Endothelial cell of umbilical vein (primary cell): Measurements from ENCODE around the gene PSAP. TPM values are rescaled to one million over a fixed set of nuclear protein-coding genes. Genes with fewer than 3 reads are reported as not detected.

Source experiments
- BruUV-seq: library from RNA; stranded (reverse); fragments of 400-500 nt; replicated peaks from 2 replicates; lab custom pipeline; 2021; lab: Mats Ljungman, UMichigan
- CTCF ChIA-PET: fragments of 300-600, 350-600 bp; sonication (Branson Sonifier 250); formaldehyde crosslinking; loops from one replicate; lab custom pipeline; 2021; ENCODE audit warnings: antibody characterized with exemption, inconsistent platforms; lab: Charles Lee
- POLR2A ChIA-PET: fragments of 300-600, 350-600 bp; sonication (Branson Sonifier 250); formaldehyde crosslinking; loops from one replicate; lab custom pipeline; 2021; ENCODE audit warnings: antibody characterized with exemption, inconsistent platforms; lab: Charles Lee
- DNase-seq: peaks from one replicate; pipeline ENCODE4 v3.0.0-alpha.2; 2011; ENCODE audit warnings: low read depth, low spot score
- FAIRE-seq: peaks from 2 replicates; lab custom pipeline; 2011; peaks lifted over from hg19 to GRCh38; lab: Jason Lieb, UNC
- H2AFZ ChIP-seq: 2 replicates; pipeline ENCODE4 v1.6.0; 2012; ENCODE audit warnings: low read depth, low read length, control low read depth, inconsistent platforms
- H3K27ac ChIP-seq: 2 replicates; pipeline ENCODE4 v1.5.1; 2011; ENCODE audit warnings: low read depth, mild to moderate bottlenecking, control low read depth, low read length, moderate library complexity; ENCODE audit not compliant: insufficient read depth
- H3K27me3 ChIP-seq, 2 experiments: 2 replicates each; pipeline versions ENCODE4 v1.6.0 to v1.6.1; 2011; ENCODE audit warnings: low read length in 2 of 2, mixed read lengths in 1 of 2; ENCODE audit not compliant: control insufficient read depth in 2 of 2, insufficient read depth in 2 of 2
- H3K36me3 ChIP-seq, 2 experiments: 2 replicates in 1 of 2; 3 replicates in 1 of 2; pipeline ENCODE4 v1.5.1; 2011; ENCODE audit warnings: low read length in 2 of 2, mild to moderate bottlenecking in 1 of 2, moderate library complexity in 1 of 2; ENCODE audit not compliant: control insufficient read depth in 2 of 2, insufficient read depth in 2 of 2; ENCODE audit errors: extremely low read depth in 1 of 2
- H3K4me1 ChIP-seq: 3 replicates; pipeline ENCODE4 v1.5.1; 2011; ENCODE audit warnings: mild to moderate bottlenecking, low read length; ENCODE audit not compliant: control insufficient read depth, insufficient read depth; ENCODE audit errors: extremely low read depth
- H3K4me2 ChIP-seq: 2 replicates; pipeline ENCODE4 v1.6.1; 2011; ENCODE audit warnings: low read length, control low read depth, mixed read lengths; ENCODE audit not compliant: insufficient read depth
- H3K4me3 ChIP-seq, 3 experiments: fragments of 200-600 bp in 1 of 3; sonication (generic), shearing (Covaris generic) in 1 of 3; replicated peaks in 1 of 3; 2 replicates each; pipeline ENCODE4 v1.5.1; 2011 to 2016; ENCODE audit warnings: control low read depth in 3 of 3, low read length in 3 of 3, mild to moderate bottlenecking in 2 of 3, inconsistent platforms in 1 of 3, low read depth in 1 of 3, moderate library complexity in 1 of 3; ENCODE audit not compliant: insufficient read depth in 1 of 3
- H3K79me2 ChIP-seq: 2 replicates; pipeline ENCODE4 v1.6.0; 2012; ENCODE audit warnings: low read length, inconsistent platforms; ENCODE audit not compliant: control insufficient read depth, insufficient read depth
- H3K9ac ChIP-seq: replicated peaks from 2 replicates; pipeline ENCODE3; 2011; ENCODE audit warnings: low read length, control low read depth; ENCODE audit not compliant: insufficient read depth; ENCODE audit errors: extremely low read depth
- H3K9me1 ChIP-seq: replicated peaks from 3 replicates; pipeline ENCODE4 v1.6.0; 2011; ENCODE audit warnings: mild to moderate bottlenecking, low read length; ENCODE audit not compliant: control insufficient read depth, insufficient read depth; ENCODE audit errors: extremely low read depth
- H3K9me3 ChIP-seq: replicated peaks from 2 replicates; pipeline ENCODE4 v1.5.1; 2012; ENCODE audit warnings: low read length, inconsistent platforms; ENCODE audit not compliant: control insufficient read depth, insufficient read depth
- H4K20me1 ChIP-seq: replicated peaks from 2 replicates; pipeline ENCODE3; 2011; ENCODE audit warnings: mild to moderate bottlenecking, low read length; ENCODE audit not compliant: control insufficient read depth, insufficient read depth; ENCODE audit errors: extremely low read depth
- CTCF ChIP-seq, 2 donors: IDR thresholded peaks; 1 replicate in 1 of 2; 2 replicates in 1 of 2; pipeline ENCODE4 v1.5.1; 2011; ENCODE audit warnings: low read length in 2 of 2, mild to moderate bottlenecking in 2 of 2, moderate library complexity in 2 of 2, control low read depth in 1 of 2, inconsistent platforms in 1 of 2, low read depth in 1 of 2; ENCODE audit not compliant: insufficient read depth in 1 of 2; ENCODE audit errors: extremely low read depth in 1 of 2
- EZH2 ChIP-seq: IDR thresholded peaks from 2 replicates; pipeline ENCODE4 v1.6.1; 2012; ENCODE audit warnings: borderline replicate concordance, low read depth, mild to moderate bottlenecking, moderate library complexity, low read length, inconsistent platforms; ENCODE audit not compliant: severe bottlenecking
- FOS ChIP-seq: IDR thresholded peaks from 2 replicates; pipeline ENCODE4 v1.6.1; 2011; ENCODE audit warnings: mild to moderate bottlenecking, low read length, moderate library complexity, borderline replicate concordance; ENCODE audit not compliant: insufficient read depth
- JUN ChIP-seq: IDR thresholded peaks from 2 replicates; pipeline ENCODE4 v1.6.1; 2011; ENCODE audit warnings: borderline replicate concordance, low read depth; ENCODE audit not compliant: insufficient read length, insufficient read depth
- MAX ChIP-seq: IDR thresholded peaks from 2 replicates; pipeline ENCODE4 v1.6.1; 2011; ENCODE audit not compliant: insufficient read depth, insufficient read length
- MYC ChIP-seq: IDR thresholded peaks from one replicate; pipeline ENCODE4 v1.6.1; 2011; ENCODE audit warnings: mild to moderate bottlenecking, low read depth, low read length
- POLR2A ChIP-seq: IDR thresholded peaks from 2 replicates; pipeline ENCODE4 v1.6.1; 2012; ENCODE audit warnings: low read depth, mild to moderate bottlenecking, control low read depth, low read length
- dilution Hi-C: fragments of 300-500 bp; cut with MboI; formaldehyde crosslinking; loops from one replicate; pipeline ENCODE4 v1.15.0; 2019; ENCODE audit warnings: low sequenced_read_pairs; ENCODE audit not compliant: extremely low pct_ligation_motif_present
- intact Hi-C: fragments of 100-400 bp; cut with micrococcal nuclease; formaldehyde crosslinking; loops from one replicate; pipeline ENCODE4 v1.10.0; 2022
- polyA plus RNA-seq, 4 experiments: library from polyadenylated mRNA; depleted of rRNA in 3 of 4; stranded (reverse) in 3 of 4; unstranded in 1 of 4; fragments of >200 nt; gene quantifications; 2 replicates each; pipeline versions ENCODE4 v1.2.1 to v1.2.3, GENCODE V29; 2011 to 2012; ENCODE audit warnings: missing spikeins in 1 of 4
- total RNA-seq: library from RNA; stranded (reverse); gene quantifications from 2 replicates; pipeline ENCODE4 v1.2.3, GENCODE V29; 2021

The PSAP gene
- total and polyA plus RNA-seq, 2 donors (not counting 3 experiments of a cell fraction or from before 2014, with no cell fraction given), result 644 to 1,476 TPM

GRCh38 chr10:71812016-71812912 is 38.8 kb downstream of the PSAP start:
- Histone ChIP-seq H3K4me1 (no peaks in the 10 kb centered on the region), H3K79me2 (no peaks in the 10 kb centered on the region), H3K4me3 (no peak overlapping the region), H3K9me1 (no peaks in the 10 kb centered on the region), H3K4me2 (no peak overlapping the region), H3K27ac (no peak overlapping the region), H3K27me3 (no peaks in the 10 kb centered on the region), H2AFZ (no peak overlapping the region), H3K36me3 (peaks cover 0 to 18% of the 10 kb centered on the region in 2 experiments), H3K9ac (no peak overlapping the region), H4K20me1 (no peaks in the 10 kb centered on the region), H3K9me3 (no peaks in the 10 kb centered on the region)
- FAIRE-seq (peak; percentile 80), DNase-seq (peak; percentile 46)
- ChIA-PET POLR2A (interaction anchor here (0.6 kb wide), 1 partner anchor 494 kb away, joined by 5 read pairs; the partner anchor contains the start of gene SLC29A3), CTCF (interaction anchor here (0.5 to 4.1 kb wide), 30 partner anchors 10 to 498 kb away, joined by 3 to 36 read pairs (median 3); partner anchors contain the start of genes CDH23 and SLC29A3)
- TF ChIP-seq MYC (no peak), CTCF (IDR thresholded peaks at IDR 0.05; ENCODE audit: extremely low read depth in 1 of 2, insufficient read depth in 1 of 2, low read depth in 1 of 2, low read length in 2 of 2) (peak; percentile 89 to 92), EZH2 (no peak), JUN (no peak), FOS (no peak), MAX (peak; percentile 79), POLR2A (no peak)
- no TSS peak for BruUV-seq
- intact Hi-C loops (loop anchor here (1.0 to 5.0 kb wide), 4 partner anchors 100 to 500 kb away; no protein-coding TSS in a partner anchor), dilution Hi-C loops (no loop called here)
